Keratinocyte (primary cell): ENCODE data around the gene FCHSD1. TPM values are rescaled to one million over a fixed set of nuclear protein-coding genes. Genes with fewer than 3 reads are reported as not detected.

ENCODE experiments used
- DNase-seq: peaks from one replicate; pipeline ENCODE4 v3.0.0-alpha.2; 2011; ENCODE audit warnings: low read depth, missing footprints, low spot score
- FAIRE-seq: peaks from 2 replicates; lab custom pipeline; 2011; peaks lifted over from hg19 to GRCh38; lab: Jason Lieb, UNC
- H2AFZ ChIP-seq: 2 replicates; pipeline ENCODE4 v1.6.0; 2012; ENCODE audit warnings: low read length, control low read depth, inconsistent platforms; ENCODE audit not compliant: control insufficient read depth
- H3K27ac ChIP-seq: 2 replicates; pipeline ENCODE4 v1.5.1; 2011; ENCODE audit warnings: low read length; ENCODE audit not compliant: control insufficient read depth, insufficient read depth
- H3K27me3 ChIP-seq: 3 replicates; pipeline ENCODE4 v1.6.0; 2011; ENCODE audit warnings: low read length; ENCODE audit not compliant: control insufficient read depth, insufficient read depth; ENCODE audit errors: extremely low read depth
- H3K36me3 ChIP-seq, 2 experiments: 2 replicates in 1 of 2; 3 replicates in 1 of 2; pipeline ENCODE4 v1.5.1; 2011; ENCODE audit warnings: low read length in 2 of 2, mild to moderate bottlenecking in 1 of 2; ENCODE audit not compliant: control insufficient read depth in 2 of 2, insufficient read depth in 2 of 2; ENCODE audit errors: extremely low read depth in 1 of 2
- H3K4me1 ChIP-seq: 3 replicates; pipeline ENCODE4 v1.5.1; 2011; ENCODE audit warnings: low read length; ENCODE audit not compliant: control insufficient read depth, insufficient read depth; ENCODE audit errors: extremely low read depth
- H3K4me2 ChIP-seq: 3 replicates; pipeline ENCODE4 v1.6.0; 2011; ENCODE audit warnings: low read depth, low read length; ENCODE audit not compliant: control insufficient read depth, insufficient read depth; ENCODE audit errors: extremely low read depth
- H3K4me3 ChIP-seq, 3 experiments: fragments of 200-600 bp in 1 of 3; sonication (generic) in 1 of 3; 2 replicates in 2 of 3; 3 replicates in 1 of 3; pipeline ENCODE4 v1.5.1; 2011 to 2016; ENCODE audit warnings: low read length in 3 of 3, mild to moderate bottlenecking in 3 of 3, control low read depth in 2 of 3, inconsistent platforms in 1 of 3, low read depth in 1 of 3, mixed read lengths in 1 of 3, mixed run types in 1 of 3, moderate library complexity in 1 of 3; ENCODE audit not compliant: control insufficient read depth in 2 of 3, insufficient read depth in 2 of 3; ENCODE audit errors: extremely low read depth in 1 of 3
- H3K79me2 ChIP-seq: 2 replicates; pipeline ENCODE4 v1.6.0; 2012; ENCODE audit warnings: low read length; ENCODE audit not compliant: control insufficient read depth, insufficient read depth
- H3K9ac ChIP-seq: 3 replicates; pipeline ENCODE4 v1.6.0; 2011; ENCODE audit warnings: low read length; ENCODE audit not compliant: control insufficient read depth, insufficient read depth; ENCODE audit errors: extremely low read depth
- H3K9me1 ChIP-seq: 3 replicates; pipeline ENCODE4 v1.6.0; 2011; ENCODE audit warnings: low read length; ENCODE audit not compliant: control insufficient read depth, insufficient read depth; ENCODE audit errors: extremely low read depth
- H3K9me3 ChIP-seq: 2 replicates; pipeline ENCODE4 v1.5.1; 2012; ENCODE audit warnings: low read depth, low read length; ENCODE audit not compliant: control insufficient read depth
- H4K20me1 ChIP-seq: 3 replicates; pipeline ENCODE4 v1.6.0; 2011; ENCODE audit warnings: low read length; ENCODE audit not compliant: control insufficient read depth, insufficient read depth; ENCODE audit errors: extremely low read depth
- EZH2 ChIP-seq: IDR thresholded peaks from one replicate; pipeline ENCODE4 v1.6.1; 2012; ENCODE audit warnings: inconsistent platforms, mild to moderate bottlenecking, low read length, moderate library complexity
- dilution Hi-C: fragments of 300-500 bp; cut with MboI; formaldehyde crosslinking; loops from one replicate; pipeline ENCODE4 v1.7.0; 2020; ENCODE audit warnings: low sequenced_read_pairs; ENCODE audit not compliant: extremely low pct_ligation_motif_present
- polyA plus RNA-seq, 5 experiments: library from polyadenylated mRNA; depleted of rRNA in 3 of 5; stranded (reverse) in 3 of 5; stranded (forward) in 1 of 5; unstranded in 1 of 5; fragments of >200 nt; gene quantifications; 1 replicate in 1 of 5; 2 replicates in 3 of 5; 3 replicates in 1 of 5; pipeline versions ENCODE4 v1.2.1 to v1.2.3, GENCODE V29; 2011 to 2012; ENCODE audit warnings: missing spikeins in 2 of 5, low read depth in 1 of 5, low replicate concordance in 1 of 5
- TF ChIP-seq, protein P1 (sequence below), 3 experiments: IDR thresholded peaks in 1 of 3; conservative IDR thresholded peaks in 1 of 3; optimal IDR thresholded peaks in 1 of 3; 2 replicates in 2 of 3; 3 replicates in 1 of 3; pipeline versions ENCODE3 to v1.5.1; 2011; ENCODE audit warnings: low read length in 3 of 3, mild to moderate bottlenecking in 3 of 3, moderate library complexity in 2 of 3, control low read depth in 1 of 3, inconsistent platforms in 1 of 3; ENCODE audit not compliant: insufficient read depth in 2 of 3; ENCODE audit errors: extremely low read depth in 1 of 3

Gene FCHSD1
- polyA plus RNA-seq, 1 donor (not counting 4 experiments of a cell fraction or from before 2014, with no cell fraction given), result 13.5 TPM

DNA sequence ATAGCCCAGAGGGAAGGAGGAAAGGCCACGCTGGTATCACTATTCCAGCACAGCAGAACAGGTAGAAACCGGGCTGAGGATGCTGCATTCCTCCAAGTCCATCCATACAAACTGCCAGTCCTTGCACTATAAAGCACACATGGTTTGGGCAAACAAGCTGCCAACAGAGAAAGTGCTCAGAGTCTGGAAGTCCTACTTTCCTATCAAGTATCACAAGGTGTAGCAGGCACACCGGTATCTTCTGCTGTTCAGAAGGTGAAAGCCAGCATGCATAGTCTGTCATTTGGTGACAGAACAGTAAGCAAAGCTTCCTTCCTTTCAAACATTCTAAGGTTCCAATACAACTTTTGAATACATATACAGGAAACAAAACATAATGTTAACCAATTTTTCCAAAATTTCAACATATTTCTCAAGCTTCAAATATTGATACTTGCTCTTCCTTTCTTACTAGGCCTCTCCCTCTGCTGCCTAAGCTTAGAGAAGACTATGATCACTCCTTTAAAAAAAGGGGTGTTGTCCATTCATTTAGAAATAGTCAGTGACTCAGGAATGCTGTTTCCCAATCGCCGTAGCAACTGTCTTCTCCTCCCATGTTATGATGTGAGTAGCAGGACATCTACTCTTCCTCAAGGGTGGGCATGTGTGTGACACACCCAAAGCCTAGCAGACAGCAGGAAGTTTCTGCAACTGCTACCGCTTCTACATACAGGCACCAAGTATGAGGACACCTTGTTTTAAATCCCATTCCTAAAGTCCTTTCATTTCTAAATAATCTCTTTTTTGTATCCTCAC is 47.1 kb downstream of the FCHSD1 start:
- H2AFZ ChIP-seq, result no peak overlapping the region
- H3K27me3 ChIP-seq, result no peaks in the 10 kb centered on the region
- H3K9ac ChIP-seq, result peak overlapping the region; percentile 65
- H3K4me3 ChIP-seq, result peak overlapping the region in 1 of 3 experiments; percentile 47
- FAIRE-seq (peak; percentile 94), DNase-seq (peak; percentile 77)
- peaks cover 90% of the 10 kb centered on the region for H3K79me2 ChIP-seq
- peaks cover 5% of the 10 kb centered on the region for H4K20me1 ChIP-seq
- dilution Hi-C loops, result no loop called here
- peak overlapping the region; percentile 89 for H3K27ac ChIP-seq
- TF ChIP-seq, protein P1, sequence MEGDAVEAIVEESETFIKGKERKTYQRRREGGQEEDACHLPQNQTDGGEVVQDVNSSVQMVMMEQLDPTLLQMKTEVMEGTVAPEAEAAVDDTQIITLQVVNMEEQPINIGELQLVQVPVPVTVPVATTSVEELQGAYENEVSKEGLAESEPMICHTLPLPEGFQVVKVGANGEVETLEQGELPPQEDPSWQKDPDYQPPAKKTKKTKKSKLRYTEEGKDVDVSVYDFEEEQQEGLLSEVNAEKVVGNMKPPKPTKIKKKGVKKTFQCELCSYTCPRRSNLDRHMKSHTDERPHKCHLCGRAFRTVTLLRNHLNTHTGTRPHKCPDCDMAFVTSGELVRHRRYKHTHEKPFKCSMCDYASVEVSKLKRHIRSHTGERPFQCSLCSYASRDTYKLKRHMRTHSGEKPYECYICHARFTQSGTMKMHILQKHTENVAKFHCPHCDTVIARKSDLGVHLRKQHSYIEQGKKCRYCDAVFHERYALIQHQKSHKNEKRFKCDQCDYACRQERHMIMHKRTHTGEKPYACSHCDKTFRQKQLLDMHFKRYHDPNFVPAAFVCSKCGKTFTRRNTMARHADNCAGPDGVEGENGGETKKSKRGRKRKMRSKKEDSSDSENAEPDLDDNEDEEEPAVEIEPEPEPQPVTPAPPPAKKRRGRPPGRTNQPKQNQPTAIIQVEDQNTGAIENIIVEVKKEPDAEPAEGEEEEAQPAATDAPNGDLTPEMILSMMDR (optimal IDR thresholded peaks at IDR 0.05 in 1 of 3, IDR thresholded peaks at IDR 0.05 in 1 of 3, conservative IDR thresholded peaks at IDR 0.05 in 1 of 3; ENCODE audit: extremely low read depth in 1 of 3, insufficient read depth in 2 of 3, low read length in 3 of 3), result no peak
- TF ChIP-seq EZH2, result no peak
- peaks cover 0 to 2% of the 10 kb centered on the region in 2 experiments for H3K36me3 ChIP-seq
- H3K9me3 ChIP-seq, result no peaks in the 10 kb centered on the region
- H3K4me2 ChIP-seq, result peak overlapping the region; percentile 60
- no peaks in the 10 kb centered on the region for H3K9me1 ChIP-seq
- peaks cover 18% of the 10 kb centered on the region for H3K4me1 ChIP-seq

DNA sequence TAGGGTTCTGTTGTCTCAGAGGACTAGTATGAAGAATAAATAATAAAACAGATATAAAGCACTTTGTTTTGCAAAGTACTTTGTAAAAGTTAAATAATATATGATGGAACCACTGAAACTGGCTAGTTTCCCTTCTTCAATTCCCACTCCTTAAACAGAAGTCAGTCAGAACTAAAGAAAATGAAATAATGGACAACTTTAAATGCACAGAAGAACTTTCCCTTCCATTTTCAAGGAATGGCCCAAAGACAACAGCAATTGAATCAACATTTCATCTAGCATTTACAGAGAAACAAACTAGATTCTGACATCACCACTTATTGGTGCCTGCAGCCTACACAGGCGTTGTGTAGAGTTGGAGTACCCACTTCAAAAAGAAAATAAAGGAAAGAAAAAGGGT is 48.6 kb downstream of the FCHSD1 start:
- H3K9me3 ChIP-seq, result no peaks in the 10 kb centered on the region
- H3K27ac ChIP-seq, result no peak overlapping the region
- H3K9ac ChIP-seq, result no peak overlapping the region
- DNase-seq (no peak), FAIRE-seq (no peak)
- peaks cover 90% of the 10 kb centered on the region for H3K79me2 ChIP-seq
- peaks cover 2 to 4% of the 10 kb centered on the region in 2 experiments for H3K36me3 ChIP-seq
- H3K9me1 ChIP-seq, result no peaks in the 10 kb centered on the region
- no peak overlapping the region for H3K4me2 ChIP-seq
- no peak overlapping the region for H2AFZ ChIP-seq
- dilution Hi-C loops, result no loop called here
- no peak for TF ChIP-seq EZH2
- TF ChIP-seq, protein P1 (optimal IDR thresholded peaks at IDR 0.05 in 1 of 3, IDR thresholded peaks at IDR 0.05 in 1 of 3, conservative IDR thresholded peaks at IDR 0.05 in 1 of 3; ENCODE audit: extremely low read depth in 1 of 3, insufficient read depth in 2 of 3, low read length in 3 of 3), result no peak
- H3K4me3 ChIP-seq, result no peak overlapping the region
- H3K4me1 ChIP-seq, result peaks cover 19% of the 10 kb centered on the region
- no peaks in the 10 kb centered on the region for H3K27me3 ChIP-seq
- peaks cover 5% of the 10 kb centered on the region for H4K20me1 ChIP-seq
